ENCODE measurements around the gene PPM1E. TPM values are rescaled to one million over a fixed set of nuclear protein-coding genes. Genes with fewer than 3 reads are reported as not detected.

Gene PPM1E
- total RNA-seq, 1 donor from 2014 or later = 0.26 TPM

DNA sequence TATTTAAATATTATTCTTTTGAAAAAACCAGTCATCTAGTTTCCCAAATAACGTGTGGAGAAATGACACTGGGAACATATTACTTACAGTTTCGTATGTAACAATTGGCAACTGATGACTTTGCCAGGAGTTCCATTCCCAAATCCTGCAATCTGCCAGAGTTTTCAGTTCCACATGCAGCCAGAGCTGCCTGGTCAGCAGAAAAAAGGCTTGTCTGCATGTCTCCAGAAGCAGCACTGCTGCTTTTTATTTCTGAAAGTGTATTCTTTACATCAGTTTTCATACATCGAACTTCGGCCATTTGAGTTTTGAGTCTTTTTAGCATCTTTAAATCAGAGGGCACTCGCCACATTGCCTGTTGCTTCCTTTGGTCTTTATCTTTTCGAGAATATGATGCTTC is 272.7 kb downstream of the PPM1E start:
- DNase-seq (ENCODE audit: low spot score) = no peak
- Mint-ChIP-seq H3K4me1 (ENCODE audit: unreplicated experiment) (no peaks in the 10 kb centered on the region), H3K9me3 (ENCODE audit: unreplicated experiment) (no peaks in the 10 kb centered on the region), H3K36me3 (ENCODE audit: low read depth, unreplicated experiment) (no peaks in the 10 kb centered on the region), H3K4me3 (ENCODE audit: unreplicated experiment) (no peak overlapping the region), H3K27me3 (ENCODE audit: unreplicated experiment) (peaks cover 2% of the 10 kb centered on the region), H3K27ac (ENCODE audit: unreplicated experiment) (no peak overlapping the region)
- TF ChIP-seq, protein P1, sequence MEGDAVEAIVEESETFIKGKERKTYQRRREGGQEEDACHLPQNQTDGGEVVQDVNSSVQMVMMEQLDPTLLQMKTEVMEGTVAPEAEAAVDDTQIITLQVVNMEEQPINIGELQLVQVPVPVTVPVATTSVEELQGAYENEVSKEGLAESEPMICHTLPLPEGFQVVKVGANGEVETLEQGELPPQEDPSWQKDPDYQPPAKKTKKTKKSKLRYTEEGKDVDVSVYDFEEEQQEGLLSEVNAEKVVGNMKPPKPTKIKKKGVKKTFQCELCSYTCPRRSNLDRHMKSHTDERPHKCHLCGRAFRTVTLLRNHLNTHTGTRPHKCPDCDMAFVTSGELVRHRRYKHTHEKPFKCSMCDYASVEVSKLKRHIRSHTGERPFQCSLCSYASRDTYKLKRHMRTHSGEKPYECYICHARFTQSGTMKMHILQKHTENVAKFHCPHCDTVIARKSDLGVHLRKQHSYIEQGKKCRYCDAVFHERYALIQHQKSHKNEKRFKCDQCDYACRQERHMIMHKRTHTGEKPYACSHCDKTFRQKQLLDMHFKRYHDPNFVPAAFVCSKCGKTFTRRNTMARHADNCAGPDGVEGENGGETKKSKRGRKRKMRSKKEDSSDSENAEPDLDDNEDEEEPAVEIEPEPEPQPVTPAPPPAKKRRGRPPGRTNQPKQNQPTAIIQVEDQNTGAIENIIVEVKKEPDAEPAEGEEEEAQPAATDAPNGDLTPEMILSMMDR (IDR thresholded peaks at IDR 0.05; ENCODE audit: unreplicated experiment) = no peak

DNA sequence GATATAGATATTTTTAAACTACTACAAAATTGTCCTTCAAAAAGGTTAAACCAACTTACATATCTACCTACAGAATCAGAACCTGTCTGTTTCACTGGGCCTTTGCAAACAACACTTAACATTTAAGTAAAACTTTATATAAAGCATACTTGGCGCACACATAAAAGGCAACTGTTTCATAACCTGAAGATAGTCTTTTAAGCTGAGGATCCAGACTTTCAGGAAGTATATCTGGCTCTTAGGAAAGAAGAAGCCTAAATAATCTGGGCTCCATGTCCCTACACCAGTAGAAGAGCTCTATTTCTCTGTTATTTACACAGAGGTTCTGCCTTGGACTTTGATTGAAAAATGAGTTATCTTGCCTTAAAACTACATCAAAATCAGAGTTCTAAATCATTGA is 275.2 kb downstream of the PPM1E start:
- Mint-ChIP-seq H3K9me3 (ENCODE audit: unreplicated experiment) (no peaks in the 10 kb centered on the region), H3K27me3 (ENCODE audit: unreplicated experiment) (peaks cover 2% of the 10 kb centered on the region), H3K27ac (ENCODE audit: unreplicated experiment) (no peak overlapping the region), H3K4me1 (ENCODE audit: unreplicated experiment) (no peaks in the 10 kb centered on the region), H3K36me3 (ENCODE audit: low read depth, unreplicated experiment) (no peaks in the 10 kb centered on the region), H3K4me3 (ENCODE audit: unreplicated experiment) (no peak overlapping the region)
- TF ChIP-seq, protein P1 (IDR thresholded peaks at IDR 0.05; ENCODE audit: unreplicated experiment) = no peak
- no peak for DNase-seq (ENCODE audit: low spot score)

Other genes starting within 250 kb of the PPM1E start
- 24.0 TPM for gene MTMR4, start 241.2 kb upstream of the PPM1E start, total RNA-seq (ENCODE audit: unreplicated experiment)
- 0.21 TPM for gene TEX14, start 63.8 kb upstream of the PPM1E start, total RNA-seq (ENCODE audit: unreplicated experiment)
- 11.3 TPM for gene RAD51C, start 63.3 kb upstream of the PPM1E start, total RNA-seq (ENCODE audit: unreplicated experiment)